Peyer's patch (tissue), 4 donors: ENCODE results near the gene CBX2. TPM values are rescaled to one million over a fixed set of nuclear protein-coding genes. Genes with fewer than 3 reads are reported as not detected.
A peak's percentile ranks its signal among the peaks of the same experiment; 100 is the strongest.
"Not testable (repeated sequence)": the region's sequence is repeated elsewhere in the genome, so short reads cannot be mapped to it uniquely, and the experiment has no call there.

Experiments used
- DNase-seq, 3 donors: peaks; one replicate each; pipeline ENCODE4 v3.0.0-alpha.2; 2017 to 2019
- H3K27ac ChIP-seq, 4 donors: fragments of 200-600 bp; sonication (generic); one replicate each; pipeline ENCODE4 v1.5.1; 2016 to 2019
- H3K27me3 ChIP-seq, 2 donors: fragments of 200-600 bp; sonication (generic); one replicate each; pipeline ENCODE4 v1.5.1; 2019
- H3K36me3 ChIP-seq, 3 donors: fragments of 200-600 bp; sonication (generic); one replicate each; pipeline ENCODE4 v1.5.1; 2016 to 2019
- H3K4me1 ChIP-seq, 4 donors: fragments of 200-600 bp; sonication (generic); one replicate each; pipeline ENCODE4 v1.5.1; 2016 to 2019
- H3K4me3 ChIP-seq, 4 donors: fragments of 200-600 bp; sonication (generic); 1 replicate in 3 of 4; 2 replicates in 1 of 4; pipeline ENCODE4 v1.5.1; 2016 to 2019; ENCODE audit warnings: mild to moderate bottlenecking in 1 of 4
- H3K9me3 ChIP-seq, 4 donors: fragments of 200-600 bp; sonication (generic); one replicate each; pipeline ENCODE4 v1.5.1; 2016 to 2019; ENCODE audit warnings: mild to moderate bottlenecking in 1 of 4
- CTCF ChIP-seq, 6 experiments: fragments of 450-650 bp in 4 of 6; fragments of 200-600 bp in 2 of 6; sonication (generic) in 1 of 6; IDR thresholded peaks; one replicate each; pipeline ENCODE4 v1.5.1; 2017 to 2019; ENCODE audit warnings: antibody characterized with exemption in 6 of 6, mild to moderate bottlenecking in 3 of 6, moderate library complexity in 1 of 6
- POLR2A ChIP-seq, 2 donors: fragments of 450-650 bp; IDR thresholded peaks; one replicate each; pipeline ENCODE4 v1.5.1; 2017; ENCODE audit warnings: antibody characterized with exemption in 2 of 2, mild to moderate bottlenecking in 2 of 2, moderate library complexity in 2 of 2
- total RNA-seq, 4 donors: library from RNA; depleted of rRNA; stranded (reverse); fragments of >200 nt; gene quantifications; one replicate each; pipeline ENCODE4 v1.1.0, GENCODE V29; 2016

CBX2 gene
- total RNA-seq, 4 donors from 2014 or later: 0.18 to 0.85 (median 0.81) TPM

- H3K9me3 ChIP-seq: no peaks in the 10 kb centered on the region
- H3K4me1 ChIP-seq: peaks cover 0 to 13% (median 0%) of the 10 kb centered on the region in 4 donors
- no peak for TF ChIP-seq POLR2A (IDR thresholded peaks at IDR 0.05)
- TF ChIP-seq CTCF (IDR thresholded peaks at IDR 0.05): no peak
- no peak overlapping the region for H3K4me3 ChIP-seq
- H3K36me3 ChIP-seq: no peaks in the 10 kb centered on the region
- no peak for DNase-seq
- H3K27ac ChIP-seq: no peak overlapping the region
- peaks cover 0 to 35% of the 10 kb centered on the region in 2 donors for H3K27me3 ChIP-seq
Observed at GRCh38 chr17:79750650-79751545, 27.1 kb upstream of the CBX2 start.

- H3K27me3 ChIP-seq: peaks cover 0 to 26% of the 10 kb centered on the region in 2 donors
- DNase-seq: no peak
- no peaks in the 10 kb centered on the region for H3K36me3 ChIP-seq
- peaks cover 0 to 13% (median 0%) of the 10 kb centered on the region in 4 donors for H3K4me1 ChIP-seq
- H3K4me3 ChIP-seq: no peak overlapping the region
- H3K9me3 ChIP-seq: no peaks in the 10 kb centered on the region
- TF ChIP-seq CTCF (IDR thresholded peaks at IDR 0.05) (no peak), POLR2A (IDR thresholded peaks at IDR 0.05) (no peak)
- H3K27ac ChIP-seq: no peak overlapping the region
Observed at GRCh38 chr17:79752175-79752574, 25.8 kb upstream of the CBX2 start.

- Histone ChIP-seq H3K4me3 (no peak overlapping the region), H3K27me3 (peaks cover 0 to 10% of the 10 kb centered on the region in 2 donors), H3K9me3 (no peaks in the 10 kb centered on the region), H3K4me1 (no peaks in the 10 kb centered on the region), H3K36me3 (no peaks in the 10 kb centered on the region), H3K27ac (no peak overlapping the region)
- TF ChIP-seq POLR2A (IDR thresholded peaks at IDR 0.05) (no peak), CTCF (IDR thresholded peaks at IDR 0.05) (no peak)
- peak in 1 of 3 donors; percentile 3 for DNase-seq
Observed at GRCh38 chr17:79754370-79754769, 23.6 kb upstream of the CBX2 start.

- H3K4me3 ChIP-seq, H3K27ac ChIP-seq, H3K4me1 ChIP-seq, H3K9me3 ChIP-seq, H3K27me3 ChIP-seq, H3K36me3 ChIP-seq: not testable (repeated sequence)
- peak in 1 of 3 donors; percentile 10 for DNase-seq
Observed at GRCh38 chr17:79754903-79755302, 23.0 kb upstream of the CBX2 start.

- Histone ChIP-seq H3K27me3 (peaks cover 0 to 4% of the 10 kb centered on the region in 2 donors), H3K4me3 (no peak overlapping the region), H3K4me1 (no peaks in the 10 kb centered on the region), H3K27ac (no peak overlapping the region), H3K9me3 (no peaks in the 10 kb centered on the region), H3K36me3 (no peaks in the 10 kb centered on the region)
- TF ChIP-seq POLR2A (IDR thresholded peaks at IDR 0.05): no peak
- TF ChIP-seq CTCF (IDR thresholded peaks at IDR 0.05): no peak
- peak in 1 of 3 donors; percentile 45 for DNase-seq
Observed at GRCh38 chr17:79755591-79755990, 22.4 kb upstream of the CBX2 start.

GRCh38 chr17:79757140-79757745 is 20.7 kb upstream of the CBX2 start:
- no peak for TF ChIP-seq POLR2A (IDR thresholded peaks at IDR 0.05)
- TF ChIP-seq CTCF (IDR thresholded peaks at IDR 0.05): no peak
- Histone ChIP-seq H3K27me3 (no peaks in the 10 kb centered on the region), H3K9me3 (no peaks in the 10 kb centered on the region), H3K27ac (no peak overlapping the region), H3K4me3 (no peak overlapping the region), H3K36me3 (no peaks in the 10 kb centered on the region), H3K4me1 (no peaks in the 10 kb centered on the region)
- no peak for DNase-seq
